NOMO-1 treated with dmso at 0.1 percent for 144 hours (cell line): ENCODE results near the gene DGCR6.
"Not testable (repeated sequence)": the region's sequence is repeated elsewhere in the genome, so short reads cannot be mapped to it uniquely, and the experiment has no call there.

Experiments used
- DNase-seq: peaks from one replicate; lab custom pipeline; 2025; ENCODE audit not compliant: unreplicated experiment; lab: John Stamatoyannopoulos, UW

The DGCR6 gene

DNA sequence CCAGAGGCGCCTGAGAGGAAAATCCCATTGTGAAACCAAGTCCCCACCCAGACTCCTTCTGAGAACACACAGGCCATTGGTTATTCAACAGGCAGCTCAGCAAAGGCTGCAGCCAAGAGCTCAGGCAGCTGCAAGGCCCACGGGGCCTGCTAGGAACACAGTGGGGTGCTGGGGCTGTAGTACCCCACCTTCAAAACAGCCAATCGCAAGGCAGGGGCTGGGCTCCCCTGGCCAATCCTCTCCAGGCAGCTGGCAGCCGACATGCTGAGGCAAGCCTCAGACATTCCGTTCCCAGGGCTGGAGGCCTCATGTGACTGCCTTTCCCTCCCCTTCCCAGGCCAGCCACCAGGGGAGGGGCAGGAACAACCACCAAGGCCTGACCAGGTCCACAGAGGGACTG, 23.3 kb downstream of the DGCR6 start:
- DNase-seq = no peak

DNA sequence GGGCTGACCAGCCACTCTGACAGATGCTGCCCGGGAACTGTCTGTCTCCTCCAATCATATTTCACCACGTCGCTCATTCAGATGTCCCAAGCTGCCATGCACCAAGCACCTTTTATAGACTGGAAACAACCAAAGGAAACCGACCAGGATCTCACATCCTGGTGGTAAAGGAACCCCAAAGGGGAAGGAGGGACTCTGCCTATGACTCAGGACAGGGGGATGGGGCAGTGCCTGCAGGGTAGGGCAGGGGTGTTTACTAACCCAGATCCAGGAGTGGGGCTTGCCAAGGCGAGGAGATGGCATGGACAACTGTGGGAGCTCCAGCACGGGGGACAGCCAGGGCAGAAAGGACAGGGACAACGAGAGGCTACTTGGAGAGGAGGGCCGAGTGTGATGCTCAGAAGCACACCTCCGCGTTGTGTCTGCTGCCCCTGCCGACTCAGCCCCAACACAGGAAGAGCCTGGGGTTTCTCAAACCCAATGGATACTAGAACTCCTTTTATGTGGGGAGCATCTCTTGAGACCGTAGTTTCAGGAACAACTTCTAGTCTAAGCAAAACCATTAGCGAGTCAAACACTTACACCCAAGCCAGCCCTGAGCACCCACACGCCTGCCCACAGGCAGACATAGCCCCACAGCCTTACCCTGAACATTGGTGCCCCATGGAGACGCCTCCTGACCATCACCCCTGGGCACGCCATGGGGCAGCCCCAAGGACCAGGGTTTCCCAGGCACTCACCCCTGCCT, 26.0 kb downstream of the DGCR6 start:
- DNase-seq = no peak

DNA sequence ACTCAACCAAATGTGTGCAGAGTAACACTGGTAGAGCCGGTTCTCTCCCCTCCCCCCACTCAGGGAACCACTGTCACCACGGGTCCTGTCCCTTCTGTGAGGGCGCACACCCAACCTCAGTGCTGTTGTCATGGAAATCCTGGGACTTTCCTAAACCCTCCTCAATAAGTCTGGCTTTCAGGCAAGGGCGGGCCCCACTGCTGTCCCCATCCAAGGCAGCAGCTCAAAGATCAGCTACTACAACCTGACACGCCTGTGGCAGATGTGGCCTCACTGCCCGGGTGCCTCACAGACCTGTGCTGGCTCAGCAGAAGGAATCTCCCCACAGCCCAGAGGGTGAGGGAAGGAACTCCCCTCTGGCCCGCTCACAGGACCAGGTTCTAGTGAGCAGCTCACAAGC, 27.8 kb downstream of the DGCR6 start:
- no peak for DNase-seq

DNA sequence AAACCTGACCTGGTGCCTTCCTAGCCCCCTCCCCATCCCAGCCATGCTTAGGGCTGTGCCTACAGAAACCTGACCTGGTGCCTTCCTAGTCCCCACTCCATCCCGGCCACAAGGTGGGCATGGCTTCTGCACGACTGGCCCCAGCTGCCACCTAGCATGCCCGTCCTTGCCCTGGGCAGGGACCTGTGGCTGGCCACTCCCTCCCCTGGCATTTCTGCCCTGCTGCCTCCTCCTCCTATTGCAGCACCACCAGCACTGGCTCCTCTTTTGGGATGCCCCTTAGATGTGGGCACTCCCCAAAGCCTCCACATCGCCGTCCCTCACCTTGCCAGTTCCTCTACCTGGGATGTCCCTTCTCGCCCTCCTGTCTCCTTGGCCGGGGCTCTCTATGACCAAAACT, 28.6 kb downstream of the DGCR6 start:
- DNase-seq = not testable (repeated sequence)

DNA sequence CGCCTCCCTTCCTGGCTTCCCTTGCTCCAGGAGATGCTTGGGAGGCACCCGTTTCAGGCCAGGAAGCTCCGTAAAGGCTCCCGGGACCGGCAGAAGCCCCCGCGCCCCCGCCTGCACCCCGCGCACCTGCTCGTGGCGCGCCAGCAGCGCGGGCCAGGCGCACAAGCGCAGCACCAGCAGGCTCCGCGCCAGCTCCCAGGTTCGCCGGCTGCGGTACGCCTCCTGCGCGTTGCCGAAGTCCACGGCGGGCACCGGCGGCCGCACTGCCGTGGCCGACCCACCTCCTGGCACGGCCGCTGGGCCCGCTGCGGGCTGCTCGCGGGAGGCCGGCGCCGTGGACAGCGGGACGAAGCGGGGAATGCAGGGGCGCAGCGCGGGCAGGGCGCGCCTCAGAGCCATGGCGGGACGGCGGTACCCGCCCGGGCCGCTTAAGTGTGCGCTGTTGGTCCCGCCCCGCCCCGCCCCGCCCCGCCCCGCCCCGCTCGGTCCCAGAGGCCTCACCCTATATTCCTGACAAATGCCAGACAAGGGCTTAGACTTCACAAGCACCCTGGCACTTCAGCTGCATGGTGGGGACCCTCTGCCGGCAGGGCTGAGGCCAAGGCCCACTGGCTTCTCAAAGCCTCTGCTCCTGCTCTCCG, 29.9 kb downstream of the DGCR6 start, which contains the start of gene PRODH:
Gene PRODH, minus strand, starts transcription at position 405 of the 641 bp plus-strand sequence. Its CDS starts 6 bp downstream, at position 399.
- DNase-seq = no peak

DNA sequence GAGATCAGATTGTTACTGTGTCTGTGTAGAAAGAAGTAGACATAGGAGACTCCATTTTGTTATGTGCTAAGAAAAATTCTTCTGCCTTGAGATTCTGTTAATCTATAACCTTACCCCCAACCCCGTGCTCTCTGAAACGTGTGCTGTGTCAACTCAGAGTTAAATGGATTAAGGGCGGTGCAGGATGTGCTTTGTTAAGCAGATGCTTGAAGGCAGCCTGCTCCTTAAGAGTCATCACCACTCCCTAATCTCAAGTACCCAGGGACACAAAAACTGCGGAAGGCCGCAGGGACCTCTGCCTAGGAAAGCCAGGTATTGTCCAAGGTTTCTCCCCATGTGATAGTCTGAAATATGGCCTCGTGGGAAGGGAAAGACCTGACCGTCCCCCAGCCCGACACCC, 32.6 kb downstream of the DGCR6 start:
- DNase-seq = not testable (repeated sequence)

DNA sequence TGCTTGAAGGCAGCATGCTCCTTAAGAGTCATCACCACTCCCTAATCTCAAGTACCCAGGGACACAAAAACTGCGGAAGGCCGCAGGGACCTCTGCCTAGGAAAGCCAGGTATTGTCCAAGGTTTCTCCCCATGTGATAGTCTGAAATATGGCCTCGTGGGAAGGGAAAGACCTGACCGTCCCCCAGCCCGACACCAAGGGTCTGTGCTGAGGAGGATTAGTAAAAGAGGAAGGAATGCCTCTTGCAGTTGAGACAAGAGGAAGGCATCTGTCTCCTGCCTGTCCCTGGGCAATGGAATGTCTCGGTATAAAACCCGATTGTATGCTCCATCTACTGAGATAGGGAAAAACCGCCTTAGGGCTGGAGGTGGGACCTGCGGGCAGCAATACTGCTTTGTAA, 41.0 kb downstream of the DGCR6 start:
- DNase-seq = not testable (repeated sequence)

DNA sequence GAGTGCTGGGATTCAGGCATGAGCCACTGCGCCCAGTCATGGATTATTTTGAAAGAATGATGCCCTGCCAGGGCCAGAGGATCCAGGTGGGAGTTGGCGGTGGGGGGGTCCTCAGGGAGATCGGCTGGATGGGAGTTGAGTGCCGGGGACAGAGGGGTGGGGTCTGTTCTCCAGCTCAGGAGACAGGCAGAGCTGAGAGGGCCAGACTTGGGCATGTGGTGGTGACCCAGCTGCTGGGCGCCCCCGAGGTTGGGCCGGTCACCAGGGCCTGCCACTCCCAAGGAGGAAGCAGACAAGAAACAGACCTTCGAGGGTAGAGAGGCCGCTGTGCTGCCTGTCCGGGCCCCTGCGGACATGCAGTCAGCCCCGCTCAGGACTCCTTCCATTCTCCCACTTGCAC, 41.8 kb downstream of the DGCR6 start:
- DNase-seq = no peak

DNA sequence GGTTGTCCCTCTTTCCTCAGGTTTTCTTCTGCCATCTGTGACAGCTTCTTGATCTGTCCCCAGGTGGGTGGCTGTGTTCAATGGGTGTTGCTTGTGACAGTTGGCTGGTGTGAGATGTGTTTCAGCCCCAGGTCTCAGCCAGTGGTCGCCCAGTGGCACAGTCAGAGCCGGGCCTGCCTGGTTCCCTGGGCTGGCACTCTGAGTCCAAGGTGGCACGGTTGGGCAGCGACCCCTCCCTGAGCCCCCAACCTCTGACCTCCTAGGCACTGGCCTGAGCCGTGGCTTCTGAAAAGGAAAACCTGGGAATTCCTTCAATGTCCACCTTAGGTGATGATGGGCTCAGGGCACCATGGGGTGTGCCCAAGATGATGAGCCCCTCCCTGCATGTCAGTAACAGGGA, 44.0 kb downstream of the DGCR6 start:
- DNase-seq = no peak

DNA sequence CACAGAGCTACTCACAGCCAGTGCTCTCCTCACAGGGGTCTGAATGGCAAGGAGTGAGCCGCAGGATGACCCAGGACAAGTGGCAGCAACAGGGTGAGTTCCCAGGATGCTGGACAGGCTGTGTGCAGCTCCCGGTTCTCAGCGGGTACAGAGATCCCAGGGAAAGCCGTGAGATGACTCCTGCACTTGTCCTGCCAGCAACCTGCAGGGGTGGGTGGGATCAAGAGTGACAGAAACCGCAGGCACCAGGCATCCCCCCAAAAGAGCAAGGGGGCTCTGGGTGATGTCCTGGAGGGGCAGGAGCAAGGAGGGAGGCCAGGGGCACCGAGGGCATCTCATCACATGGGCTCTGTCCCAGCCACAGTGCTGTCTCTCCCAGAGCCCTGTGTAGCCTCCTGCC, 45.9 kb downstream of the DGCR6 start:
- DNase-seq = no peak

DNA sequence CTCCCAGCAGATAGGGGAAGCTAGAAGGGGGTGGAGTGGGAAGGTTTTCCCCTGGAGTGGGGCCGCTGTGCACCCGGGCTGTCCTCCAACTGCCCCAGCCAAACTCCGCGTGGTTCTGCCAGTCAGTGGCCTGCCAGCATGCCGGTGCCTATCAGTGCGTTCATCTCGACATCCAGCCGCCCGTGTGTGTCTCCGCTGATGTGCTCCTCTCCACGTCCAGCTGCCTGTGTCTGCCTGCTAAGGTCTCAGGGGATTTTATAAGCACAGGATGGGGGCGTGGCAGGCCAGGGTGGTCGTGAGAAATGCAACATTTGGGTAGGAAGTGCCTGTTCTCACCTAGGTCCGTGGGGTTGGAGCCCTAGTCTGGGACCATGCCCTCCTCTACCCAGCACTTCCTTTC, 47.0 kb downstream of the DGCR6 start:
- not testable (repeated sequence) for DNase-seq

DNA sequence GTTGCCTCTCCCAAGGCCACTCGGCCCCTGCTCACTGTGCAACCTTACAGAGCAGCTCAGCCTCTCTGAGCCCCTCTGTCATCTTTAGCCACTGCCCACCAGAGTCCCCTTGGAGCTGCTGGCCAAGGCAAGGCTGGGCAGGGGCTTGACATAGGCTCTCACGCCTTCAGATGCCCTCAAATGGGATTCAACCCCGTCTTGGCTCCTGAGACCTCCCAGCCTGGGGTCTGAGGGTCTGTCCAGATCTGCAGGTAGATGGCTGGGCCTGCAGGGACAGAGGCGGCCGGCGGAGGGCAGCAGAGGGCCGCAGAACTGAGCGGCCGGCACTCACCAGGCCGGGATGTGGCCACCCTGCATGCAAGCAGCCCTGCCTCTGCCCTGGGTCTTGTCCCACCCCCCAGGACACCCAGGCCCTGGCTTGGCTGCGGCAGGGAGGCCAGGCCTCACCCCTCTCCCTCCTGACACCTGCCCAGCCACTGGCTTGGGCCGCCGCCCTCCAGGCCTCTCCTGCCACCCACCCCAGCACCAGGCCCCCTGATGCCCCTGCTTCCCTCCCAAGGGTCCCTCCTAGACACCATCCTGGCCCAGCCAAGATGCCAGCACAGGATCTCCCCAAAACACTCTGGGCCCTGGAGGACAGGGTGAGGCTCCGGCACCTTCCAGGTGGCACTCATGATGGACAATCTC, 48.3 kb downstream of the DGCR6 start:
- not testable (repeated sequence) for DNase-seq

DNA sequence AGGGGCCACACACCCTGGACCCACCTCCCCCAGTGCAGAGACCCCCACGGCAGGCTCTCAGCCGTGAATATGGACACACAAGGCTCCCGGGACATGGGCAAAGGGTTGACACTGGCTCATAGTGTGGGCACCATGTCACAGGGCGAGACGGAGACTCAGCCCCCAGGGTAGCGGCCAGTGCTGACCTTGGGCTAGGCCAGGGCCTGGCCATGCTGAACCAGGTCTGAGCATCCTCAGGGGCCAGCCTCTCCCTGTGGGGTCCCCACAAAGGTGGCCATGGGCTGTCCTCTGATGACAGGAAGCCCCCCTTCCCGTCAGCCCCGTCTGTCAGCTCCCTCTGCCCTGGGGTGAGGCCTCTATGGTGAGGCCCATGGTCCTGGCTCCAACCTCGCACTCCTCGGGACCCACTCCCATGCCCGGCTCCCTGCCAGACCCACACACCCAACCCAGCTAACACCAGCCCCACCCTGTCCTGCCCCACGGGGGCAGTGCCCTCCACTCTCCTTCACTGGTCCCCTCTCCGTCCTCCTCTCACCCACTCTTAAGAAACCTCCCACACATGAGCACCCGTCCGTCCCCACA, 49.0 kb downstream of the DGCR6 start:
- DNase-seq = no peak

DNA sequence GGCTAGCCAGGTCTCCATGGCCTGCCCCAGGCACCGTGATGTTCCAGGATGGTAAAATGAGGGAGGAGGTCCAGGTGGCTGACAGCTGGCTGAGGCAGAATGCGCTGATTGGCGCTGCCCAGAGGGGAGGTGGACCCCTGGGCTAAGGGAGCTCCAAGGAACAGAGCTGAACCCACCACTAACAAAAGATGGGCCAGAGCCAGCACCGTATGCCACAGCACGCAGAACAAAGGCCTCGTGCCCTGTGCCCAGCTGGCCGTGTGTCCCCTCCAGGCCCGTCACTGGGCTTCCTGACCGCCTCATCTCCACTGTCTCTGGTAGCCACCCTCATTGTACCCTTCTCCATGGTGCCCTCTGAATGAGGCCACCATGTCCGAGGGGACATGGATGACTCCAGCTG, 49.6 kb downstream of the DGCR6 start:
- DNase-seq = no peak

DNA sequence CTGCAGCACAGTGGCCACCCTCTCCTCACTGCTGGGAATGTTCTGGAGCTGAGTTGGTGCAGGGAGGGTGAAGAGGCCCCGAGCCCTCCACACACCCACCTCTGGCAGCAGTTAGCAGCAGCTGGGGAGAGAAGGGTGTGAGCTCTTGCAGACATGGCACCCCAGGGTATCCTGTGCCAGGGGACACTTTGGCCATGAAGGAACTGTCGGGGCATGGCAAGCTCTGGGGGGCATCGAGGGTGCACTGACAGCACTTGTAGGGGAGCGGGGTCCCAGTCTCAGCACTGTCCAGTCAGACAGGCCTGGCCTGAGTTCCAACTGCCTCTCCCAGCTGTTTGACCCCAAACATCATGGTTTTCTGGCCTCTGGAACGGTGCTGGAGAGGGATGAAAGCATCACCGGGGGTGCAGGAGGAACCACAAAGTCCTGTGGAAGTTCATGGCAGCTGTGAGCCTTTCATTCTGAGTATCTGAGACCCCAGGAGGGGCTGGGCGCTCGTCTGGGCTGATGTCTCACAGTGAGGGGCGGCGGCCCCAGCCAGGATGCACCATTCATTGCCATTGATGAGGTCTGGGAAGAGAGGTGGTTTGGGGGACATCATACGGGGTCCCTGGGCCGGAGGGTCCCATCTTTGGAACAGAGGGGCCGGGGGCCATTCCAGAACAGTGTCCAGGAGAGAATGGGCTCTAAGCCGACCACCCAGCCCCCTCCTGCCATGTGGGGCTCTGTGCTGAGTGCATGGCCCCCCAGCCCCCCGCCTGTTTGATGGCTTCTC, 50.2 kb downstream of the DGCR6 start:
- DNase-seq = not testable (repeated sequence)

DNA sequence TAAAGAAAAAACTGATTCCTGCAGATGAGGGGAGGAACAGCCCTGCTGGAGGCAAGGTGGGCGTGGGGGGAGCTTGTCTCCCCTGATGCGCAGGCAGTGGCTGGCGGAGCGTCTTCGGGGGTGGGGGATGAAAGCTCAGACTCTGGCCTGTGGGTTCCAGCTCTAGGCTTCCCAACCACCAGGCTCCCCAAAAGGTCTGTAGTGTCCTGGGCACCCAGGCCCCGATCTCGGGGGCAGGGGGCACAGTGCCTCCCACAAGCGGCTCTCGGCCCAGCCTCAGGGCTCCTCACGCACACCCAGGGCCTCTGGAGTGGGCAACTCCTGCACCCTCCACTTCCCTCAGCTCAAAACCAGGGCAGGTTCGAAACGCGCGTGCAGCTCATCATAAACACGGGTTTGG, 50.8 kb downstream of the DGCR6 start:
- not testable (repeated sequence) for DNase-seq

DNA sequence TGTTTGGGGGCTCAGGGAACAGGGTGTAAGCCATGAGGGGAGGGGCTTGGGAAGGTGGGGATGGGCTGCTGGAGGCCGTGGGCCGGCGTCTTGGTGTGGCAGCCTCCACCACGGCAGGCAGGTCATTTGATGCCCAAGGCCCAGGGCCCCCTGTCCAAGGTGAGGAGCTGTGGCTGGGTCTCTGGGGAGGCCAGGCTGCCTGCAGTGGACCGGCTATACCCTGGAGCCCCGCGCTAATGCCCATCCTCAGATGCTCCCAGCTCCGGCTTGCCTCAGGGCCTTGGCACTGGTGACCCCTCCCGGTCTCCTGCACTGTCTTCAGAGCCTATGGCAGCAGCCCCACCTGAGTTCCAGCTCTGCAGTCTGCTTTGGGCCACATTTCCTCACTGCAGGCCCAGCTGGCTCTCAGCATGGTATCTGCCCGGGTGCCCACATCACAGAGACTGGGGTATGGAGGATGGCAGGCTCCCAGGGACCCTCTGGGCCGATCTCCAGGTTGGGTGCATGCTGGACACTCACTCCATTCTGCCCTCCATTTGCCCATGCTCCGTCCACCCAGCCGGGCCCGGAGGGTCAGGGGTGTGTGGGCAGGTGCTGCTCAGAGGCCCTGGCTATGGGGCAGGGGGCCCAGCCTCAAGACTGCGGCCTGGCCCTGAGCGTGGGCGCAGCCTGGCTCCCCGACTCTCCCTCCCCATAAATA, 51.7 kb downstream of the DGCR6 start:
- not testable (repeated sequence) for DNase-seq

DNA sequence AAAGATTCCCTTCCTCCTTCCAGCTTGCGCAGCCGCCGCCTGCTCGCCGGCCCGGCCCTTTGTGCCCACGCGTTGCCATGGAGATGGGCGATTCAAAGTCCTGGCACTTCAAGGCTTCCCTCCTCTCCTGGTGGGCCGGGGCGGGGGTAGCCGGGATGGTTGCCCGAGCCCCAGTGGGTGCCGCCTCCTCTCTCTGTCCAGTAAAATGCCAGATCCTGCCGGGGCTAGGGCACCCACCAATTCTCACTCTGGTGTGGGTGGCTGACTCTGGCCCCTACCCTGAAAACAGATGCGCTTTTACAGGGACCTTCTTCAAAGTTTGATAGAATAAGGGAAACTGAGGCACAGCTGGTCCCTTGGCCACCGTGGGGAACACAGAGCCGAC, 52.2 kb downstream of the DGCR6 start:
- not testable (repeated sequence) for DNase-seq

DNA sequence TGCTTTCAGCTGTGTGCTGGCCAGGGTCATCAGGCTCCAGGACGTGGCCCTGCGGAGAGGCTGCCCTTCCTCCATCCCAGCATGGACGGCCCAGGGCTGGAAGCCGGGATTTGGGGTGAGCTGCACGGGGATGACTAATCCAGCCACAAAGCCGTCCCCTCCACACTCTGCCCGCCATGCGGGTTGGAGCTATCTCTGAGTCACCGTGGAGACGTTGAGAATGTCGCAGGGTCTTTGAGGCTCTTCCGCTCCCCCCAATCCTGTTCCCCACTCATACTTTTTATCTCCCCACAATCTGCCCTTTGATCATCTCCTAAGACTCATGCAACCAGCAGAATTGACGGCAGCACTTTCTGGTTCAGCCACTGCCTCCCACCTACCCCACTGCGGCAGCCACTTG, 52.6 kb downstream of the DGCR6 start:
- not testable (repeated sequence) for DNase-seq

DNA sequence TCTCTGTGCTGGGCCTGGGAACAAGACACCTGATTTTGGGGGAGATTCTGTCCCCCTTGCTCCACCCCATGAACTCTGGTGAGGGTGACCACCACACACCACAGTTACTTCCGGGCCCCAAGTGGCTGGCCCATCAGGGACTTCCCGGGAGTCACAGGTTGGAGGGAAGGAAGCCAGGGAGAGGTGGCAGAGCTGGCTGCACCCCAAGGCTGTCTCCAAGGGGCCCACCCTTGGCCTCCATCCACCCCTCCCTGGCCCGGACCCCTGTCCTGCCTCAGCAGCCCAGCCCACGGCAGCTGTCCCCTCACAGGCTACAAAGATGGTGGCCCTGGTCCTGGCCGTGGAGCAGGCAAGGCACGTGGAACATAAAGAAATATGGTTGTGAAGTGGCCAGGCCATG, 53.1 kb downstream of the DGCR6 start:
- DNase-seq = not testable (repeated sequence)
